Left cardiac atrium (tissue), 4 donors: ENCODE data around the gene TPP1. TPM values are rescaled to one million over a fixed set of nuclear protein-coding genes. Genes with fewer than 3 reads are reported as not detected.

Experiments
- ATAC-seq, 2 donors: fragments of 200-7000 bp; cut with Tn5 transposase; one replicate each; pipeline ENCODE4 v1.9.1; 2020; ENCODE audit warnings: mild to moderate bottlenecking in 2 of 2, moderate library complexity in 2 of 2
- DNase-seq: peaks from one replicate; pipeline ENCODE4 v3.0.0-alpha.2; 2020
- intact Hi-C, 2 donors: fragments of 100-400 bp; cut with DNase I; formaldehyde crosslinking; loops; one replicate each; pipeline versions ENCODE4 v1.14.1 to v1.15.1; 2022 to 2023
- total RNA-seq, 2 donors: library from RNA; stranded (reverse); fragmentation: NEBNext Ultra II Directional; extraction: Animal tissue kit (Norgen Biotek cat#: 25700); gene quantifications; one replicate each; pipeline ENCODE4 v1.2.1, GENCODE V29; 2021
- donor health status: DM: no; HTN: yes; CAD: no.
- donor health status: DM: no; HTN: yes; CAD: no; lungs with severe emphysema.
- donor health status: DM: yes; HTN: yes; CAD: no.
- donor health status: Dilated cardiomyopathy.

TPP1 gene
- total RNA-seq, 2 donors from 2014 or later, result 69.5 to 87.7 TPM

- DNase-seq (no peak), ATAC-seq (no peak)
- intact Hi-C loops, result no loop called here
These were observed 30.9 kb upstream of the TPP1 start for GRCh38 chr11:6650104-6650503.

- ATAC-seq (no peak), DNase-seq (no peak)
- intact Hi-C loops, result no loop called here
These were observed 29.3 kb upstream of the TPP1 start for GRCh38 chr11:6648501-6648900.

GRCh38 chr11:6647836-6648235, 28.6 kb upstream of the TPP1 start:
- ATAC-seq, result no peak
- intact Hi-C loops, result no loop called here
- DNase-seq, result no peak

DNA sequence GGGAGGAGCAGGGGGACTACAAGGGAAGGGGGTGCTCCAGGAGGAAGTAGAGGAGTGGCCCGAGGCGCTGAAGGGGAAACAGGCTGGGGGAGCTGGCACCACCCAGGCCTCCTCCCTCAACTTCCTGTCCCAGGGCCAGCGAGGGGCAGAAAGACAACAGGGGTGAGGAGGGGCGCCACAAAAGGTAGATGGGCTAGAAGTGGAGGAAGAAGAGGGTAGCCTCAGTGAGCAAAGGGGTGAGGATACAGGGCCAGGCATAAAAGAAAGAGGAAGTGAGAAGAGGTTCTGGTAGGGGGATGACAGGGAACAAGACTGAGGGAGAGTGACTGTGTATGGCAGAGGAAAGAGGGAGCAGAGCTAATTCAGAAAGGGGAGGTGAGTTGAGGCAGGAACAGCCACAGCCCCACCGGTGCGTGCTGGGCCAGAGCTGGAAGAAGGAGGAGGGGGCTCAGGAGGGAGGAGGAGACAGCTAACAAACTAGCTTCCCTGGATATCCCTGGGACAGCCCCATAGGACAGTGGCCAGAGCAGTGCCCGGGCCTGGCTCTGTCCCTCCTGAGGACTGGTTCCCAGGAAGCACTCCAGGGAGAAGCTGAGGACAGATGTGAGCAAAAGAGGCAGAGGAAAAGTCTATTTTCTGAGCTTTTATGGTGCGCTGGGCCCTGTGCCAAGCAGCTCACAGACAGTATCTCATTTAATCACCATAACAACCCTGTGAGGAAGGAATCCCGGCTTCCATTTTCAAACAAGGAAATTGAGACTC, 27.9 kb upstream of the TPP1 start:
- intact Hi-C loops, result no loop called here
- peak; percentile 14 to 40 for ATAC-seq
- peak; percentile 67 for DNase-seq

- intact Hi-C loops, result no loop called here
- peak; percentile 40 to 71 for ATAC-seq
- no peak for DNase-seq
These were observed 27.3 kb upstream of the TPP1 start for GRCh38 chr11:6646576-6646917.

GRCh38 chr11:6646071-6646470, 26.8 kb upstream of the TPP1 start:
- ATAC-seq (peak; percentile 81 to 85), DNase-seq (peak; percentile 77)
- intact Hi-C loops, result no loop called here

- intact Hi-C loops, result no loop called here
- ATAC-seq (no peak), DNase-seq (no peak)
These were observed 23.7 kb upstream of the TPP1 start for GRCh38 chr11:6642957-6643356.

- intact Hi-C loops, result no loop called here
- ATAC-seq (no peak), DNase-seq (no peak)
These were observed 21.9 kb upstream of the TPP1 start for GRCh38 chr11:6640985-6641701.

- no peak for ATAC-seq
- no peak for DNase-seq
- intact Hi-C loops, result no loop called here
These were observed 21.1 kb upstream of the TPP1 start for GRCh38 chr11:6640036-6640984.

DNA sequence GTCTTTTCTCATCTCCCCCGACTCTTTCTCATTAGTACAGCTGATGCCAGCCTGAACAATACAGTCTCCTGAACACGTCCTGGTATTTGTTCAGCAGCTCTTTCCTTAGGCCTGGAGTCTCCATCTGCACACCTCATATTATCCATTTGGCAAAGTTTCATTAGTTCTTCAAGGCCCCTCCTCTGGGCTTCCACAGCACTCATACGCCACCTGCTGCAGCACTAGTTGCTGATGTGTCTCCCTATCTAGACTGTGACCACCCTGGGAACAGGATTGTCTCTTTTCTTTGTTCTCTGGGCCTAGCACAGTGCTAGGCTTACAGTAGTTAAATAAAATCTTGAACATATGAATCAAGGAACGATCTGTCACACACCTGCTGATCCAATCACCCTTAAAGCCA, 19.2 kb upstream of the TPP1 start:
- DNase-seq (no peak), ATAC-seq (no peak)
- intact Hi-C loops, result no loop called here

DNA sequence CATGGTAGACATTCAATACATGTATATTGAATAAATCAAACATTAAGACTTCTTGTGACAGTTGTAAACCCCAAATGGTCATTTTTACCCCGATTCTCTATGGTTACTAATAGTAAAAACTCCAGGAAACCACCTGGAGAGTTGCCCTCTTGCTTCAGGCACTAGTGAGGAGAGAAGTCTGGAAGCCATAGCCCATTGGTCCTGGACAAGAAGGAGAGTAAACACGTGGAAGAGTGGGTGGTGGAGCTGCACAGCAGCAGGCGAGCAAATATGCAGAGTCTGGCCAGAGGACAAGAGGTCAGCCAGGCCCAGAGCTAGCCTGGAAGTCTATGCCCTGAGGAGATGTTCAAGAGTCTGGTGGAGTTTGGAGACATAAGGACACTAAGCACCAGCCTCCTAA, 18.6 kb upstream of the TPP1 start:
- ATAC-seq, result peak; percentile 76 to 78
- DNase-seq, result peak; percentile 58
- intact Hi-C loops, result no loop called here

DNA sequence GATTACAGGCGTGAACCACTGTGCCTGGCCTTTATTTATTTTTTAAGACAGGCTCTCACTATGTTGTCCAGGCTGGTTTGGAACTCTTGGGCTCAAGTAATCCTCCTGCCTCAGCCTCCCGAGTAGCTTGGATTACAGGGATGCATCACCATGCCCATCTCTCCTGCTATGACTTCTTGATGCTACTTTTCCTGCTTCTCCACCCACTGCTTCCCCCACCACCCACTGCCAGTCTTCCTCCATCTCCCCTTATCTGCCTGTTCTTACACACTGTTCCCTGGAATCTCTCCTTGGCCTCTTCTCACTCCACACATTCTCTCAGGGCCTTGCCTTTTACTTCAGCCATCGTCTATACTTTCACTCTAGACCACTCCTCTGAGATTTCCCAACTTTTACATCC, 17.3 kb upstream of the TPP1 start:
- intact Hi-C loops, result no loop called here
- DNase-seq (no peak), ATAC-seq (no peak)

GRCh38 chr11:6635082-6635932, 16.1 kb upstream of the TPP1 start:
- DNase-seq (peak; percentile 80), ATAC-seq (peak; percentile 59 to 68)
- intact Hi-C loops, result no loop called here

GRCh38 chr11:6634534-6634933, 15.3 kb upstream of the TPP1 start:
- intact Hi-C loops, result no loop called here
- DNase-seq (no peak), ATAC-seq (no peak)

DNA sequence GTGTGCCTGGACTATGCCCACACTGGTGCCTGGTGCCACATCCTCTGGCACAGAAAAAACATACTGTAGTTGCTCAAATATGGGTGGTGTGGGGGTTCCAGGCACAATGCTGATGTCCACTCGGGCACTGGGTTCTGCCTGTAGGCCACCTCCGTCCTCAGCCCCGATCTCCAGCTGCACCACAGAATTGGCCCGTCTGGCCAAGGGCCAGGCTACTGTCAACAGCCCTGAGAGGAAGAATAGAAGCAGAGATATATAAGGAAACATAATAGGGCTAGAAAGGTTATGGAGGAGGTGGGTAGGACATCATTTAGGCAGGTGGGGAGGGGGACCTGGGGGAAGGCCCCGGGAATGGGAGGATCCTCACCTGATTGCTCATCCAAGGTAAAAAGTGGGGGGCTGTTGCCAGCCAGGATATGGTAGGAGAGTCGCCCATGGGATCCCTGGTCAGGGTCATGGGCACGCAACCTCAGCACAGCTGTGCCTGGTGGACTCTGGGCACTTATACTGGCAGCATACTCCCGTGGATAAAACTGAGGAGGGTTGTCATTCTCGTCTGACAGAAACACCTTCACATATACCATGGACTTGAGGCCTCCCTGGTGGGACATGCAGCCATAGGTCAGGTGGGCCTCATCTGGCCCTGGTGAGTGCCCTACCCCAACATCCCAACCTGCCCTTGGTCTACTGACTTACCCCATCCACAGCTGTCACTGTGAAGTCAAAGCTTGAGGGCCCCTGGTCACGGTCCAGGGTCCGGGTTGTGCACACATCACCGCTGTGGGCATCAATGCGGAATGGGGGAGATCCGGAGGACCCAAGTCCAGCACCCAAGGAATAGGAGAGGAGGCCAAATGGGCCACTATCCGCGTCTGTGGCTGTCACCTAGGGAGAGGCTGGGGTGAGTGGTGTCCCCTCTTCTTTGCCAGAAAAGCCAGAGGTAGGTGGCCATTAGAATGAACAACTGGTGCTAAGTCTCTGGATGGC, 14.5 kb upstream of the TPP1 start:
- DNase-seq (no peak), ATAC-seq (peak in 1 of 2 donors; percentile 10)
- intact Hi-C loops, result no loop called here

- ATAC-seq (no peak), DNase-seq (no peak)
These were observed 13.2 kb upstream of the TPP1 start for GRCh38 chr11:6632116-6633073.

More at GRCh38 chr11:6632116-6633073, 13.2 kb upstream of the TPP1 start:
- intact Hi-C loops, result no loop called here
